Renal cortical epithelial cell (primary cell): ENCODE results near the gene HARS2. TPM values are rescaled to one million over a fixed set of nuclear protein-coding genes. Genes with fewer than 3 reads are reported as not detected.
"Not testable (repeated sequence)": the region's sequence is repeated elsewhere in the genome, so short reads cannot be mapped to it uniquely, and the experiment has no call there.

Experiments used
- DNase-seq: peaks from one replicate; pipeline ENCODE4 v3.0.0-alpha.2; 2011; ENCODE audit warnings: low read depth
- total RNA-seq: library from RNA; depleted of rRNA; stranded (reverse); fragments of >200 nt; gene quantifications from 2 replicates; pipeline ENCODE4 v1.2.3, GENCODE V29; 2014

The HARS2 gene
- total RNA-seq, 1 donor from 2014 or later, result 40.4 TPM

DNA sequence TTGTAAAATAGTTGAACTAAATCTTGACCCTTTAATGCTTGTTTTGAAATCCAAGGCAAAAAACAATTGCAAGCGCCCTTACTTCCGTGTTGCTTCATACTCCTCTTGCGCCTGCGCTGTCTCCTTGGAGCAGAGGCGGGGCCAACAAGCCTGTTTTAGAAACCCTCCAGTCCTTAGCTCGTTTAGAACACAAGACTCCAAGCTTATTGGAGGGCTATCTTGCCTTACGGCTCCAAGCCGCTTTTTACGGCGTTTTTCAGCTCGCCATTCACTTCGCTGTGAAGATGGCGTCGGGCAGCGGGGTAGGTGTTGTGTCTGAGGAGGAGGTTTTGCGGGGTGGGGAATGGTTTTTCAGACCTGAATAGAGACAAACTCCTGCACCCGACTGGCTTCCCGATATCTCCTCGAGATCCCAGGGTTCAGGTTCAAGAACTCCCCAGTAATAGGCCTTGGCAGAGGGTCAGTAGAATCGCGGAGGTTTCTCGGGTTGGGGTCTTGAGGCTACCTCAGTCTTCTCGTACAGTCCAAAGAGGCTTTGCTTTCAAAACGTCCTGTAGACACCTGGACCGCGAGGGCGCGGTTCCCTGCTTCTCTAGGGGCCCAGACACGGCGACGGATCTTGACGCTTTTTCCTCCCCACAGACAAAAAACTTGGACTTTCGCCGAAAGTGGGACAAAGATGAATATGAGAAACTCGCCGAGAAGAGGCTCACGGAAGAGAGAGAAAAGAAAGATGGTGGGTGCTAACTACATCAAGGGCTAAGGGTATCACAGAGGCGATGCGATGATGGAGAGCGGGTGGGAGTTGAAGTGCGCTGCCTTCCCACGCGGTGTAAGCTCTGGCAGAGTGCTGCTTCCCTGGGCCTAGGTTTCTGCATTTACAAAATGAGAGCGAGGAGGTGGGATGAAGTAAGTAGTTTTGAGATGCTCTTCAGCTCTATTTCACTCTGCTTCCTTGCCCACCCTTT lies 9.2 kb downstream of the HARS2 start, which contains the start of gene ZMAT2:
ZMAT2 (plus strand) TSS at position 271 of the 968 bp plus-strand sequence; CDS start at position 285, 14 bp downstream.
- peak; percentile 100 for DNase-seq

DNA sequence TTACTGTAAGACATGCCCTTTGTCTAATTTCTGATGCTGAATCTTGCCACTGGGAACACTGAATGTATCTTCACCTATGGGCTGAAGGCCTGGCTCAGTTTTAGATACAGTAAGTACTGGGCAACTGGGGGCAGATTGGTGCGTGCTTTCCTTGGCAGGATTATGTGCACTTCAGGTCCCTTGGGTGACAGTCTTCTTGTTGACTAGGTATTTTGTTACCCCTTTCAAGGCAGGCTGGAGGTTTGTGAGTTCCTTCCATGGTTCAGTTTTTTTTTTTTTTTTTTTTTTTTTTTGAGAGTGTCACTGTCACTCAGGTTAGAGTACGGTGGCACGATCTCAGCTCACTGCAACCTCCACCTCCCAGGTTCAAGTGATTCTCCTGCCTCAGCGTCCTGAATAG lies 16.6 kb downstream of the HARS2 start:
- DNase-seq, result no peak

DNA sequence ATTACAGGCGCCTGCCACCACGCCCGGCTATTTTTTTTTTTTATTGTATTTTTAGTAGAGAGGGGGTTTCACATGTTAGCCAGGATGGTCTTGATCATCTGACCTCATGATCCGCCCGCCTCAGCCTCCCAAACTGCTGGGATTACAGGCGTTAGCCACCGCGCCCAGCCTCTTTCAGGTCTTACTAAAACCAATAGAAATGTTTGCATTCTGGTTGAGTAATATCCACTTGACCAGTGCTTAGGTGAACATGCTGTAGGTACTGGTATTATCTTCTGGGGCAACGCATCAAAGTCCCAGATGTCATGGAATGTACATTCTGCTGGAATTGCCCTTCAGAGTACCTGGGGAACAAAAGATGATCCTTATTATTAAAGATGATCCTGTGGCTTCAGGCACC lies 17.5 kb downstream of the HARS2 start:
- DNase-seq, result not testable (repeated sequence)

DNA sequence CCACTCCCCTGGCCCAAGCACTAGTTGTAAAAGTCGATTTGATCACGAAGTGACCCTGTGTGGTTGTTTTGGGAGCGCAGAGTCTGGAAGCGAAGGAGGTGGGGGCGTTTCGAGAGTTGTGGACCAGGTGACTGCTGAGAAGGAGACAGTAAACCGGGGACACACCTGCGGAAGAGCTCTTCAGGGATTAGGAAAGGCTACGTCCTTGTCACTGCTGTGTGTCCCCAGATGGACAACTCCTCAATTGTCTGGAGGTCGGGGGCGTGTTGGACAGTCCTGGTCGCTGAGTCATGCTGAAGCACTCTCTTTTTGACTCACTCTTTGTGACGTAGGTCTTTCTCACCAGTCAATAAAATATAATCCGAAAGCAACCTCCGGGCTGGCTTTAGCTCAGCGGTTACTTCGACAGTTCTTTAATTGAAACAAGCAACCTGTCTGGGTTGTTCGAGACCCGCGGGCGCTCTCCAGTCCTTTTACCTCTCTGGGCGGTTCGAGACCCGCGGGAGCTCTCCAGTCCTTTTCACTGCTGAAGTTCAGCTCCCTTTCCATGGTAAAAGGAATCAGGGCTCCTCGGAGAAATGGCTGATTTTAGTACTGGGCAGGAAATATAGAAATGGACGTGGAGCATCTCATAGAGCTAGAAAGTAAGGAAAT lies 19.8 kb downstream of the HARS2 start:
- peak; percentile 98 for DNase-seq

DNA sequence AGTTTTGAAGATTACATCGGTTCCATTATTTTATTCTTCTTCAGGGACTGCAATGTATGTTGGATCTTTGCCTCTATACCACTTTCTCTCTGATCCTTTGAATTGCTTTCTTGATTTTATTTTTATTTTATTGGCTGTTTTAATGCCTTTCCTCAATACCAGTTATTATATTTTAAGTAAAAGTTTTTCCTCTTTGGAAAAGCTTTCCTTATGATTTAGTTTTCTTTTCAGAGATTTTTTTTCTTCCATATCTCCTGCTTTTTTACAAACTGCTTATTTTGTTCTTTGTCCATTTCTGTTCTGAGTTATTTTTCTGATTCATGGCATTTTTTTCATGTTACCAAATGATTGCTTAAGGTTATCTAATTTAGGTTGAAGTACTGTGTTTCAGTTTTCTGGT lies 20.5 kb downstream of the HARS2 start:
- no peak for DNase-seq

DNA sequence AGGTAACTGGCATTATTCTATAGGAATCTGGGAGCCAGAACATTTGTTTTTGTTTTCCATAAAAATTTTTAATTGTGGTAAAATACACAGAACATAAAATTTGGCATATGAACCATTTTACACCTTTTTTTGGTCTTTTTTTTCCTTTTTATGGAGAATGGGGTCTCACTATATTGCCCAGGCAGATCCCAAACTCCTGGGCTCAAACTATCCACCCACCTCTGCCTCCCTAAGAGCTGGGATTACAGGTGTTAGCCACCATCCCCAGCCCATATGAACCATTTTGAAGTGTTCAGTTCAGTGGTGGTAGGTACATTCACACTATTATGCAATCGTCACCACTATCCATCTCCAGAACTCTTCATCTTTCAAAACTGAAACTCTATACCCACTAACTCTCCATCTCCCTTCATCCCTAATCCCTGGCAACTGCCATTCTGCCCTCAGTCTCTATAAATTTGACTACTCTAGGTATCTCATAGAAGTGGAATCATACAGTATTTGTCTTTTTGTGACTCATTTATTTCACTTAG lies 22.4 kb downstream of the HARS2 start:
- DNase-seq, result no peak

DNA sequence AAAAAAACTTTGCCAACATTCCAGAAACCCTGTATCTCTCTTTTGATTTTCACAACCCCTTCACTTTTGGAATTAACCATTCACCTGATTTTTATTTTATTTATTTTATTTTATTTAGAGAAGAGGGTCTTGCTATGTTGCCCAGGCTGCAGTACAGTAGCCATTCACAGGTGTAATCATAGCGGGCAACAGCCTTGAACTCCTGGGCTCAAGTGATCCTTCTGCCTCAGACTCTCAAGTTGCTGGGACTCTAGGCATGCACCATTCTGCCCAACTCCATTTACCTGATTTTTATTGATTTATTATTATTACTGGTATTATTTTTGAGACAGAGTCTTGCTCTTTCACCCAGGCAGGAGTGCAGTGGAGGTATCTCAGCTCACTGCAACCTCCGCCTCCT lies 25.0 kb downstream of the HARS2 start:
- not testable (repeated sequence) for DNase-seq

DNA sequence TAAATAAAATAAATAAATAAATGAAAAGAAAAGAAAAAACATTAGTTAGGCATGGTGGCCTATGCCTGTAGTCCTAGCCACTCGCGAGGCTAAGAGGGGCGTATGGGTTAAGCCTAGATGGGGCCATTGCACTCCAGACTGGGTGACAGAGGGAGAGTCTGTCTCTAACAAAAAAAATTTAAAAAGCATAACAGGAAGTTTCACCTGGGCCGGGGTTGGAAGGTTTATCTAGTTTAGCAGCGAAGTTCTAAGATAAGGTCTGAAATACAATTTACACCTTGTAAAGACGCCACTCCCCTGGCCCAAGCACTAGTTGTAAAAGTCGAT lies 27.0 kb downstream of the HARS2 start:
- DNase-seq, result no peak

DNA sequence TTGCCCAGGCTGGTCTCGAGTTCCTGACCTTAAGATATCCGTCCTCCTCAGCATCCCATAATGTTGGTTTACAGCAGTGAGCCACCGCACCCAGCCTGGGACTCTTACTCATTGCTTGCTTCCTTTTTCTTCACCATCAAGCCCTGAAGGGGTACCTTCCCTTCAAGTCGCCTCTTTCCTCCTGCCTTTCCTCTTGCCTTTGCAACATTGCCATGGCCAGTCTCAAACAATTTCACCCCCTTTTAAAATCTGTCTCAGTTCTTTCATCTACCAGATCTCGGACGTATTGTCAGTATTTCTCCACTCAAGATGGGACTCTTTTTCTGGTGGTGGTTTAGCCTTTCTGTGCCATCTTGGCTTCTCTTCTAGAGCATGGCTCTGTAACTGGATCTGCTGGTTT lies 29.5 kb downstream of the HARS2 start:
- not testable (repeated sequence) for DNase-seq

DNA sequence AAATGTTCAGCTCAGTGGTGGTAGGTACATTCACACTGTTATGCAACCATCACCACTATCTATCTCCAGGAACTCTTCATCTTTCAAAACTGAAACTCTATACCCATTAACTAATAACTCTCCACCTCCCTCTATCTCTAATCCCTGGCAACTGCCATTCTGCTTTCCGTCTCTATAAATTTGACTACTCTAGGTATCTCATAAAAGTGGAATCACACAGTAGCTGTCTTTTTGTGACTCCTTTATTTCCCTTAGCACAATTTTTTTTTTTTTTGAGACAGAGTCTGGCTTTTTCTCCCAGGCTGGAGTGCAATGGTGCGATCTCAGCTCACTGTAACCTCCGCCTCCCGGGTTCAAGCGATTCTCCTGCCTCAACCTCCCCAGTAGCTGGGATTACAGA lies 30.1 kb downstream of the HARS2 start:
- not testable (repeated sequence) for DNase-seq

DNA sequence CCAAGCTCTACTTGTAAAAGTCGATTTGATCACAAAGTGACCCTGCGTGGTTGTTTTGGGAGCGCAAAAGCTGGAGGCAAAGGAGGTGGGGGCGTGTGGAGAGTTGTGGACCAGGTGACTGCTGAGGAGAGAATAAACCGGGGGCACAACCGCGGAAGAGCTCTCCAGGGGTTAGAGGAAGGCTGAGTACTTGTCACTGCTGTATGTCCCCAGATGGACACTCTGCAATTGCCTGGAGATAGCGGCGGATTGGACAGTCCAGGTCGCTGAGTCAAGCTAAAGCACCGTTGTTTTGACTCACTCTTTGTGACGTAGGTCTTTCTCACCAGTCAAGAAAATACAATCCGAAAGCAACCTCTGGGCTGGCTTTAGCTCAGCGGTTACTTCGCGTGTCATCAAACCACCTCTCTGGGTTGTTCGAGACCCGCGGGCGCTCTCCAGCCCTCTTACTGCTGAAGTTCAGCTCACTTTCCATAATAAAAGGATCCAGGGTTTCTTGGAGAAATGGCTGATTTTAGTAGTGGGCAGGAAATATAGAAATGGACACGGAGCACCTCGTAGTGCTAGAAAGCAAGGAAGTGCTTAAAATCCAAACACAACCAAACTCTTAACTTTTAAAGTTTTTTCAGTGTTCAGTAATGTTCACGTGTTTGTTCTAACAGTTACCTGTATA lies 34.7 kb downstream of the HARS2 start:
- peak; percentile 90 for DNase-seq

DNA sequence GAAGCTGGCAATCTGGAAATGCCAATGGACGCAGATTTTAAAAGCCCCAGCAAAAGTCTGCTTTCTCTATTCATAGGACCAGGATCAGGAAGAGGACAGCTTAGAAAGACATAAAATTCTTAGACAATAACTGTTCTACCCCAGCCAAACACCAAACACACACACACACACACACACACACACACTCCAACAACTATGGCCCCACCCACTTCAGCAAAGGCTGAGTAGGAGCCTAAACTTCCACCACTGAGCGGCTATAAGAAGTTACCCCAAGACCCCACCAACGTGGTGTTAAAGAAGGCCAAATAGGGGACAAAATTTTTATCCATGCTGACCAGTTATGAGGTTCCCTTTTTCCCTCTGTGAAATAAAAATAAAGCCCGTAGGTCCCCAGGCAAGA lies 41.8 kb downstream of the HARS2 start:
- no peak for DNase-seq

DNA sequence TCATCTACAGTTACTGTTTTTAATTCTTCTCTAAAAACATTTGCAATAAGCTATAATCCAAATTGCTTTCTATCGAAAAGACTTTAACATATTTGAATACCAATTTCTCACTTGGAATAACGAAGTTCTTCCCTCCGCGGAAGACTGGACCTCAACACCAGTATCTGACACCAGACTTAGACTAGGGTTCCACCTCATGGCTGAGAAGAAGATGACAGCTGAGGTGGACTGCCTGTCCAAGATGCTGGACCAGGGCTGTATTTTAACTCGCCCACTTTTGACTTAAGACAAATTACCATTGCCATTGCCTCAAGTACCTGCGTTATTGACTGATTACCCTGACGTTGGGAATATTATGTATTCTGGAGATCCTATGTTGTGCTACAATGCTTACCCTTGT lies 43.1 kb downstream of the HARS2 start:
- DNase-seq, result peak; percentile 25

DNA sequence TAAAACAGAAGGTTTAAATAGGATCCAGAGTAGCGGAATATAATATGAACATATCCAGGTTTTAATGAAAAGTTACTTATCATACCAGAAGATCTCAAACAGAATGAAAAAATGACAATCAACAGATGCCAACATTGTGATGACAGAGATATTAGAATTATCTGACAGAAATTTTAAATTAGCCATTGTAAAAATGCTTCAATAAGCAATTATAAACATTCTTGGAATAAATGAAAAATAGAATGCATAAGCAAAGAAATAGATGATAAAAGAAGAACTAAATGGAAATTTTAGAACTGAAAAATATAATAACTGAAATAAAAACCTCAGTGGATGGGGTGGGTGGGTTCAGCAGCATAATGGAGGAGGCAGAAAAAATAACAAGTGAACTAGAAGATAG lies 46.2 kb downstream of the HARS2 start:
- DNase-seq, result no peak

DNA sequence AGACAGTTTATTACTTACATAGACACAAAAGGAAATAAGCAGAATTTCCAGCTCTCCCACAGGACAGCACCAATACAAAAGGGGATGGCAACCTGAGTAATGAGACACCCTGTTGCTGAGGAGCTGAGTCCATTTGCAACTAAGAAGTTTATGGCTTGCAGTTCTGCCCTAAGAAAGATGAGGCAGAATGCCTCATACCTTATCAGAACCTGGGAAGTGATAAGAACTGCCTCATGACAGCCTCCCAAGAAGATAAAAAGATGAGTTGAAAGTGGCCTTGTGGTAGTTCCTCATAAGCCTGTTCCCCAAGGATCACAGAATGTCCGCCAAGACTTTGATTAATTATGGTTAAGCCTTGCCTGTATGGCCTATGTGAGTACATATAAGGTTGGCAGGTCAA lies 50.7 kb downstream of the HARS2 start:
- DNase-seq, result no peak

Other genes with a start within 250 kb of the HARS2 start
- gene EIF4EBP3, start 143.8 kb upstream of the HARS2 start, total RNA-seq, result 0.17 and 0.80 TPM in 2 replicates
- 28.2 and 48.1 TPM in 2 replicates for gene SRA1, start 134.0 kb upstream of the HARS2 start, total RNA-seq
- 5.2 and 21.5 TPM in 2 replicates for gene APBB3, start 126.9 kb upstream of the HARS2 start, total RNA-seq
- 28.7 and 85.2 TPM in 2 replicates for gene SLC35A4, start 126.6 kb upstream of the HARS2 start, total RNA-seq
- 5.3 TPM in 1 of 2 replicates, not detected in the other for gene CD14, start 58.3 kb upstream of the HARS2 start, total RNA-seq
- gene TMCO6, start 52.0 kb upstream of the HARS2 start, total RNA-seq, result 10.9 and 18.9 TPM in 2 replicates
- 33.0 and 35.6 TPM in 2 replicates for gene NDUFA2, start 43.8 kb upstream of the HARS2 start, total RNA-seq
- gene IK, start 43.6 kb upstream of the HARS2 start, total RNA-seq, result 73.3 and 168 TPM in 2 replicates
- gene WDR55, start 26.6 kb upstream of the HARS2 start, total RNA-seq, result 43.3 and 58.7 TPM in 2 replicates
- 0.35 and 0.55 TPM in 2 replicates for gene DND1, start 17.9 kb upstream of the HARS2 start, total RNA-seq
- gene HARS1, start 85 bp upstream of the HARS2 start, total RNA-seq, result 72.2 and 80.2 TPM in 2 replicates
- 61.0 and 63.1 TPM in 2 replicates for gene ZMAT2, start 9.0 kb downstream of the HARS2 start, total RNA-seq
- gene PCDHA1, start 94.7 kb downstream of the HARS2 start, total RNA-seq, result 0.10 and 0.35 TPM in 2 replicates
- gene PCDHA2, start 103.4 kb downstream of the HARS2 start, total RNA-seq, result 0.35 TPM in 1 of 2 replicates, not detected in the other
- gene PCDHA3, start 109.6 kb downstream of the HARS2 start, total RNA-seq, result 0.17 and 1.3 TPM in 2 replicates
- gene PCDHA4, start 115.6 kb downstream of the HARS2 start, total RNA-seq, result 4.2 and 9.6 TPM in 2 replicates
- 0.94 TPM in 1 of 2 replicates, not detected in the other for gene PCDHA5, start 130.2 kb downstream of the HARS2 start, total RNA-seq
- gene PCDHA6, start 136.5 kb downstream of the HARS2 start, total RNA-seq, result 1.0 and 7.2 TPM in 2 replicates
- 0.87 and 1.4 TPM in 2 replicates for gene PCDHA7, start 142.8 kb downstream of the HARS2 start, total RNA-seq
- 1.3 TPM in 1 of 2 replicates, not detected in the other for gene PCDHA8, start 149.7 kb downstream of the HARS2 start, total RNA-seq
- 0.99 TPM in 1 of 2 replicates, not detected in the other for gene PCDHA9, start 156.9 kb downstream of the HARS2 start, total RNA-seq
- gene PCDHA10, start 164.4 kb downstream of the HARS2 start, total RNA-seq, result 1.6 and 12.3 TPM in 2 replicates
- 1.6 and 5.4 TPM in 2 replicates for gene PCDHA11, start 177.5 kb downstream of the HARS2 start, total RNA-seq
- 2.4 and 7.8 TPM in 2 replicates for gene PCDHA12, start 183.9 kb downstream of the HARS2 start, total RNA-seq
- gene PCDHA13, start 190.7 kb downstream of the HARS2 start, total RNA-seq, result 0.69 and 2.2 TPM in 2 replicates
- 0.52 and 2.7 TPM in 2 replicates for gene PCDHAC1, start 234.8 kb downstream of the HARS2 start, total RNA-seq